ENCODE results near the gene ANKRD18B.
"Not testable (repeated sequence)": the region's sequence is repeated elsewhere in the genome, so short reads cannot be mapped to it uniquely, and the experiment has no call there.

Gene ANKRD18B

GRCh38 chr9:33611358-33611757 is 87.3 kb downstream of the ANKRD18B start:
- H3K4me3 ChIP-seq (ENCODE audit: low read depth, low read length): no peak overlapping the region

GRCh38 chr9:33612410-33612809 is 88.4 kb downstream of the ANKRD18B start:
- not testable (repeated sequence) for H3K4me3 ChIP-seq (ENCODE audit: low read depth, low read length)

GRCh38 chr9:33614001-33614687 is 90.1 kb downstream of the ANKRD18B start:
- H3K4me3 ChIP-seq (ENCODE audit: low read depth, low read length): no peak overlapping the region

- not testable (repeated sequence) for H3K4me3 ChIP-seq (ENCODE audit: low read depth, low read length)
These were observed 94.3 kb downstream of the ANKRD18B start for GRCh38 chr9:33618370-33618769.

- H3K4me3 ChIP-seq (ENCODE audit: low read depth, low read length): no peak overlapping the region
These were observed 95.8 kb downstream of the ANKRD18B start for GRCh38 chr9:33619666-33620404.

- no peak overlapping the region for H3K4me3 ChIP-seq (ENCODE audit: low read depth, low read length)
These were observed 96.8 kb downstream of the ANKRD18B start for GRCh38 chr9:33620738-33621439.

Data from iPS-11a (cell line).